ENCODE measurements around the gene CD80. TPM values are rescaled to one million over a fixed set of nuclear protein-coding genes. Genes with fewer than 3 reads are reported as not detected.

The CD80 gene
- total RNA-seq, 4 donors from 2014 or later, result 0.58 TPM; not detected in 3

DNA sequence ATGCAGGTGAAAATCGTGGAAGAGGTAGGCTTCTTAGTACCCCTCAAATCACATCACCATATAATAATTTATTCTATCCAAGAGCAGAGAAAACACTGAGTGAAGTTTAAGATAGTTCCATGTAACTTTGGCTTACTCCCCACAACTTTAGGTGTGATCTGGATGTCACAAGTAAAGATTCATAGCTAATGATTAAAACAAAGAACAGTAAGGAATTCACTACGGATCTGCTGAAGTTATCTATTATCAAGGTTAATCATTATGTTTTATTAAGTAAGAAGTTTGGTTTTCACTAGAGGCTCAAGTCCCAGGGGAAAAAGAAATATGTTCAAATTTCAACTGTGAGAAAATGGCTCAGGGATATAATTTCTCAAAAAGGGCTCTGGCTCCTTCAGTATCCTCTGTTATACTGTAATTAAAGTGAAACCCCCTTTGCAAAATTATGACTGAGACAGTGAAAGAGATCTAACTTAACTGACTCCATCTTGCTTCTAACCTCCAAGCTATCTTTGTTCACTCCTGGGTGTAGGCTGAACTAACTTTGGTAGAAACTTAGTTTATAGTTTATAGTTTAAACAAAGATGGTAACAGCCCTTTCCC lies 17.1 kb downstream of the CD80 start:
- H3K9me3 ChIP-seq, result no peaks in the 10 kb centered on the region
- ATAC-seq, result no peak
- TF ChIP-seq POLR2A (IDR thresholded peaks at IDR 0.05), result no peak
- no peak for TF ChIP-seq CTCF (IDR thresholded peaks at IDR 0.05)
- TF ChIP-seq EP300 (IDR thresholded peaks at IDR 0.05), result no peak
- no peak for TF ChIP-seq POLR2AphosphoS5 (IDR thresholded peaks at IDR 0.05)
- no peaks in the 10 kb centered on the region for H3K4me1 ChIP-seq
- H3K27me3 ChIP-seq, result no peaks in the 10 kb centered on the region
- WGBS, 2 donors (ENCODE audit: low coverage in 1 of 2), result 60 to 70% methylated on average over 2 of the region's 2 CpGs
- no peaks in the 10 kb centered on the region for H3K36me3 ChIP-seq
- H3K4me3 ChIP-seq, result no peak overlapping the region
- no peak overlapping the region for H3K27ac ChIP-seq

- ATAC-seq, result no peak
- Histone ChIP-seq H3K4me3 (no peak overlapping the region), H3K9me3 (no peaks in the 10 kb centered on the region), H3K4me1 (no peaks in the 10 kb centered on the region), H3K27me3 (no peaks in the 10 kb centered on the region), H3K36me3 (no peaks in the 10 kb centered on the region), H3K27ac (no peak overlapping the region)
- 69 to 89% methylated on average over 3 of the region's 3 CpGs for WGBS, 2 donors (ENCODE audit: low coverage in 1 of 2)
- no peak for TF ChIP-seq CTCF (IDR thresholded peaks at IDR 0.05)
- no peak for TF ChIP-seq EP300 (IDR thresholded peaks at IDR 0.05)
Observed at GRCh38 chr3:119541547-119541946, 17.9 kb downstream of the CD80 start.

DNA sequence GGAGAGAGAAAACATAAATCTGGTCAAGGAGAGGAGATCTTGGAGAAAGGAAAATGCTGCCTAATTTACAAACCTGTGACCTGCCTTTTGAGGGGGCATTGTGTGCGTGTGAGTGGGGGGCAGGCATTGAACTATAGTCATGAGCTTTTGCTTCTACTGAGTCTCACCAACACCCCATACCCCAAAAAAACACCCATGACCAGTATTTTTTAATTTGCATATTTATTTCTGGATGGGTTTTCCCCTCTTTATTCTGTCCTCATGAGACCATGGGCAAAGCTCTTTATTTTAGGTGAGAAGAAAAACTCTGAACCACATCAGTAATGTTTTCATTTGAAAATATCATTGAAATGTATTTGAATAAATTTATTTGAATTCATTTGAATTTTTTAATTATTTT lies 20.6 kb downstream of the CD80 start:
- no peak overlapping the region for H3K4me3 ChIP-seq
- H3K36me3 ChIP-seq, result no peaks in the 10 kb centered on the region
- H3K9me3 ChIP-seq, result no peaks in the 10 kb centered on the region
- WGBS, 2 donors (ENCODE audit: low coverage in 1 of 2), result 75 to 100% methylated on average over 1 of the region's 1 CpG
- no peaks in the 10 kb centered on the region for H3K27me3 ChIP-seq
- TF ChIP-seq CTCF (IDR thresholded peaks at IDR 0.05), result no peak
- TF ChIP-seq POLR2AphosphoS5 (IDR thresholded peaks at IDR 0.05), result no peak
- no peak for TF ChIP-seq POLR2A (IDR thresholded peaks at IDR 0.05)
- no peak for TF ChIP-seq EP300 (IDR thresholded peaks at IDR 0.05)
- H3K27ac ChIP-seq, result no peak overlapping the region
- no peaks in the 10 kb centered on the region for H3K4me1 ChIP-seq
- ATAC-seq, result no peak

GRCh38 chr3:119536757-119537156 lies 22.7 kb downstream of the CD80 start:
- no peaks in the 10 kb centered on the region for H3K4me1 ChIP-seq
- WGBS, 2 donors (ENCODE audit: low coverage in 1 of 2), result 85 to 87% methylated on average over 4 of the region's 4 CpGs
- no peak overlapping the region for H3K4me3 ChIP-seq
- H3K9me3 ChIP-seq, result no peaks in the 10 kb centered on the region
- no peaks in the 10 kb centered on the region for H3K36me3 ChIP-seq
- no peak for ATAC-seq
- H3K27me3 ChIP-seq, result no peaks in the 10 kb centered on the region
- TF ChIP-seq POLR2A (IDR thresholded peaks at IDR 0.05) (no peak), CTCF (IDR thresholded peaks at IDR 0.05) (no peak)
- H3K27ac ChIP-seq, result no peak overlapping the region

- Histone ChIP-seq H3K27me3 (no peaks in the 10 kb centered on the region), H3K4me1 (no peaks in the 10 kb centered on the region), H3K36me3 (no peaks in the 10 kb centered on the region), H3K4me3 (no peak overlapping the region), H3K27ac (no peak overlapping the region), H3K9me3 (no peaks in the 10 kb centered on the region)
- no CpG with 5 or more reads among the region's 1 CpG for WGBS, 2 donors (ENCODE audit: low coverage in 1 of 2)
- no peak for ATAC-seq
- TF ChIP-seq EP300 (IDR thresholded peaks at IDR 0.05) (no peak), POLR2AphosphoS5 (IDR thresholded peaks at IDR 0.05) (no peak), CTCF (IDR thresholded peaks at IDR 0.05) (no peak), POLR2A (IDR thresholded peaks at IDR 0.05) (no peak)
Observed at GRCh38 chr3:119534296-119534695, 25.1 kb downstream of the CD80 start.
